Measurements from ENCODE around the gene ARID1B. TPM values are rescaled to one million over a fixed set of nuclear protein-coding genes. Genes with fewer than 3 reads are reported as not detected.

ARID1B gene
- polyA plus RNA-seq, 1 experiment: 19.2 TPM

- no peak for TF ChIP-seq CTCF (IDR thresholded peaks at IDR 0.05; ENCODE audit: low read depth, low read length)
- H3K9me3 ChIP-seq (ENCODE audit: control insufficient read depth, insufficient read depth, low read length): no peaks in the 10 kb centered on the region; the same call in 1 of the 2 replicates
- H3K27ac ChIP-seq (ENCODE audit: low read depth, low read length): no peak overlapping the region
- no peak for DNase-seq (ENCODE audit: low read depth, low spot score)
- ChIA-PET CTCF (interaction anchor here (0.8 kb wide), 1 partner anchor 195 kb away, joined by 3 read pairs; no protein-coding TSS in a partner anchor), POLR2A (no interaction called here)
- H3K4me3 ChIP-seq (ENCODE audit: low read depth, low read length): no peak overlapping the region
- H3K27me3 ChIP-seq (ENCODE audit: control insufficient read depth, insufficient read depth, low read length): no peaks in the 10 kb centered on the region
Measured at GRCh38 chr6:156989159-156989806, 212.1 kb downstream of the ARID1B start.

DNA sequence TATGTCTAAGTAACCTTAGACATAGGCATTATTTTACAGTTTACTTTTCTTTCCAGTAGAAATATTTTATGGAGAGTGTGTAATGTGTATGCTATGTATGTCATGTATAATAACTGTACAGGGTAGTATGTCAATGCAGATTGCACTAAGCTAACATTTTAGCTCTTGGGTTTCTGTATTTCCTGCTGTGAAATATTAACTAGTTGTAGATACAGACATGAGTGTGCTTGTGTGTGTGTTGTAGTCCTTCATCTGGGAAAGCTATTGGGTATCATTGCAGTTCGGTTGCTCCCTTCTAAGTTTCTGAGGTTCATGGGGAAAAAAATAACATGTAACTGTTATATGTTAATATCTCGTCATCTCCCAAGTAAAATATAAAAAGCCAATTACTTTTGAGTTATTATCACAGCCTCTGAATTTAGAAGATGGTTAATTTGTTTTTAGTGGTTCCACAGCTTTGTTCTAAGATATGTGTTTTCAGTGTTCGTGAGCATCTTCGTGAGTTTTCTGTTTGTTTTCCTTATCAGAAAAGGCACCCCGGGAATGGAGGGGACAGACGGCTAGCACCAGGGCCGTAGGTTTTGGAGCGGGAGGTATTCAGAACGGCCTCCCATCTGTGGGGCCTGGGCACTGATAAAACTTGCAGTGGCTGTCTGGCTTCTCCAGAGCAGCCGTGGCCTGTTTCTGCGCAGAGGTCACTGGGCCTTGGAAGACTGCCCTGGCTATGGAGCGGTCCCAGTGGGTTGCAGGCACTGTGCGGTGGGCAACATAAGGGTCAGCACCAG, 215.0 kb downstream of the ARID1B start:
- CTCF ChIA-PET: interaction anchor here (0.6 kb wide), 1 partner anchor 144 kb away, joined by 3 read pairs; no protein-coding TSS in a partner anchor
- DNase-seq (ENCODE audit: low read depth, low spot score): peak; percentile 6
- Histone ChIP-seq H3K27me3 (ENCODE audit: control insufficient read depth, insufficient read depth, low read length) (no peaks in the 10 kb centered on the region), H3K27ac (ENCODE audit: low read depth, low read length) (peak overlapping the region; percentile 69), H3K4me3 (ENCODE audit: low read depth, low read length) (peak overlapping the region; percentile 8; the same call in 1 of the 2 replicates), H3K9me3 (ENCODE audit: control insufficient read depth, insufficient read depth, low read length) (no peaks in the 10 kb centered on the region; the same call in 1 of the 2 replicates)
- no peak for TF ChIP-seq CTCF (IDR thresholded peaks at IDR 0.05; ENCODE audit: low read depth, low read length)
- POLR2A ChIA-PET: interaction anchor here (1.6 kb wide), 1 partner anchor 29 kb away, joined by 5 read pairs; no protein-coding TSS in a partner anchor

- TF ChIP-seq CTCF (IDR thresholded peaks at IDR 0.05; ENCODE audit: low read depth, low read length): no peak
- no peak for DNase-seq (ENCODE audit: low read depth, low spot score)
- H3K9me3 ChIP-seq (ENCODE audit: control insufficient read depth, insufficient read depth, low read length): no peaks in the 10 kb centered on the region
- H3K4me3 ChIP-seq (ENCODE audit: low read depth, low read length): no peak overlapping the region
- POLR2A ChIA-PET: no interaction called here
- H3K27me3 ChIP-seq (ENCODE audit: control insufficient read depth, insufficient read depth, low read length): no peaks in the 10 kb centered on the region
- CTCF ChIA-PET: no interaction called here
- H3K27ac ChIP-seq (ENCODE audit: low read depth, low read length): no peak overlapping the region
Measured at GRCh38 chr6:156993713-156994112, 216.5 kb downstream of the ARID1B start.

DNA sequence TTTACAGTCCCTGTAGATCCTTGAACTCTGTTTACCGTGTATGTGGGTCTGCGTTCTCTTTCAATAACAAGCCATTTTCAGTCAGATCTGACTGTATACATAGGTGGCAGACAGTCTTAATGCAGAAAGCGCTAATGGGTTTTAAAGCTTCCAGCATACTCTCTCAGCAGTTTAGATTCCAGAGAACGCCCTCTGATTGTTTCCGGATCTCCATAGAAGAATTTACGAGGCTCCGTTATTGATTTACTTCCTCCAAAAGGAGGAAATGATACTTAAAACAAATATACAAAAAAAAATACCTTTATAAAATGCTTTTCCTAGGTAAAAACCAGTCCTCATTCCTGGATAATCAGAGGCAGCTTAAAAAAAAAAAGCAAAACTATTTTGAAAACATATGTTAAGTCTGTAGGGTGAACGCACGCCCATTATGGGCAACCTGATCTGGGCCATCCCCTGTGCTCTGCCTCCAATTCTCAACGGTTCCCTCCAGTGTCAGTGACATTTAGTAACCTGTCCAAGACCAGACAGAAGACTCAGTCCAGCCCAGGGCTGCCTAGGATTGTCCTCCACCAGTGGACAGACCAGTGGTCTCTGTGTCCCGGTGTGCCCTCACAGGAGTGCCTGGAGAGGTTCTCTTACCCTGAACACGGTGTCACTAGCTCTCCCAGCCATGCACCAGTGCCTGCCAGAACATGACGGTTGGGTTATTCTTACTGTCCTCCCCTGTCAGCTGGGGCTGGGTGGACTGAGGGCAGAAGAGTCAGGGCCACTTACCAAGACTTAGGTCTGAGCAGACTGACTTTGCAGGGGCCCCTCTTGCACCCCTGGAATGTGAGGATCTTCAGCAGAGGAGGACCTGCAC, 217.3 kb downstream of the ARID1B start:
- no peak overlapping the region for H3K27ac ChIP-seq (ENCODE audit: low read depth, low read length)
- no peaks in the 10 kb centered on the region for H3K9me3 ChIP-seq (ENCODE audit: control insufficient read depth, insufficient read depth, low read length)
- no peak overlapping the region for H3K4me3 ChIP-seq (ENCODE audit: low read depth, low read length)
- no peaks in the 10 kb centered on the region for H3K27me3 ChIP-seq (ENCODE audit: control insufficient read depth, insufficient read depth, low read length)
- TF ChIP-seq CTCF (IDR thresholded peaks at IDR 0.05; ENCODE audit: low read depth, low read length): no peak
- DNase-seq (ENCODE audit: low read depth, low spot score): no peak
- ChIA-PET CTCF (interaction anchor here (0.6 kb wide), 1 partner anchor 15 kb away, joined by 4 read pairs; no protein-coding TSS in a partner anchor), POLR2A (no interaction called here)

Data from AG04450 (cell line).